HCT116 (cell line): ENCODE measurements around the gene A3GALT2. TPM values are rescaled to one million over a fixed set of nuclear protein-coding genes. Genes with fewer than 3 reads are reported as not detected.

Source experiments
- ATAC-seq: fragments of 200-7000 bp; cut with Tn5 transposase; 2 replicates; pipeline ENCODE4 v1.9.1; 2020; ENCODE audit warnings: mild to moderate bottlenecking, moderate library complexity
- BruUV-seq: library from RNA; stranded (reverse); fragments of 400-500 nt; replicated peaks from 2 replicates; lab custom pipeline; 2021; lab: Mats Ljungman, UMichigan
- CTCF ChIA-PET: fragments of 300-600 bp; sonication (Branson Sonifier 250); formaldehyde crosslinking; loops from one replicate; lab custom pipeline; 2021; ENCODE audit warnings: antibody characterized with exemption; lab: Charles Lee
- POLR2A ChIA-PET: fragments of 300-600, 350-600 bp; sonication (Branson Sonifier 250); formaldehyde crosslinking; loops from one replicate; lab custom pipeline; 2021; ENCODE audit warnings: antibody characterized with exemption; lab: Charles Lee
- RAD21 ChIA-PET, 2 experiments: fragments of 300-600 bp; sonication (Branson Sonifier 250); formaldehyde crosslinking; loops; one replicate each; lab custom pipeline; 2023; ENCODE audit warnings: low total read pairs in 2 of 2; ENCODE audit not compliant: uncharacterized antibody in 2 of 2, unreplicated experiment in 2 of 2, low non-redundant PET in 1 of 2; lab: Charles Lee
- DNase-seq: peaks from one replicate; pipeline ENCODE4 v3.0.0-alpha.2; 2010; ENCODE audit warnings: low read depth, low spot score
- H2AFZ ChIP-seq: fragments of 200-600 bp; shearing (Covaris generic), sonication (generic); 2 replicates; pipeline ENCODE4 v1.6.1; 2017; ENCODE audit warnings: low read depth, mixed run types, mixed read lengths, antibody characterized with exemption, low read length; ENCODE audit not compliant: poor library complexity, severe bottlenecking
- H3K27ac ChIP-seq: 2 replicates; pipeline ENCODE4 v1.5.1; 2012; ENCODE audit warnings: low read depth, low read length
- H3K27me3 ChIP-seq: fragments of 200-600 bp; sonication (generic); 2 replicates; pipeline ENCODE4 v1.6.1; 2016; ENCODE audit warnings: mixed run types, low read length, mixed read lengths; ENCODE audit not compliant: insufficient read depth
- H3K36me3 ChIP-seq, 2 experiments: fragments of 200-500 bp in 1 of 2; fragments of 200-600 bp in 1 of 2; sonication (Bioruptor generic) in 1 of 2; sonication (generic) in 1 of 2; 2 replicates each; pipeline versions ENCODE4 v1.5.1 to v1.6.1; 2014 to 2016; ENCODE audit warnings: low read length in 2 of 2, inconsistent platforms in 1 of 2, mixed read lengths in 1 of 2, mixed run types in 1 of 2; ENCODE audit not compliant: insufficient read depth in 2 of 2, control insufficient read depth in 1 of 2
- H3K4me1 ChIP-seq, 2 experiments: fragments of 200-600 bp in 1 of 2; sonication (generic) in 1 of 2; 2 replicates each; pipeline versions ENCODE4 v1.5.1 to v1.6.1; 2012 to 2017; ENCODE audit warnings: low read length in 2 of 2, inconsistent platforms in 1 of 2, mild to moderate bottlenecking in 1 of 2, mixed read lengths in 1 of 2, mixed run types in 1 of 2, moderate library complexity in 1 of 2; ENCODE audit not compliant: insufficient read depth in 2 of 2, control insufficient read depth in 1 of 2
- H3K4me2 ChIP-seq: fragments of 200-600 bp; sonication (generic); 2 replicates; pipeline ENCODE4 v1.6.1; 2017; ENCODE audit warnings: mixed run types, low read length, mixed read lengths
- H3K4me3 ChIP-seq, 2 experiments: fragments of 200-600 bp in 1 of 2; sonication (generic) in 1 of 2; replicated peaks in 1 of 2; 2 replicates each; pipeline ENCODE4 v1.5.1; 2011 to 2016; ENCODE audit warnings: low read length in 2 of 2, control low read depth in 1 of 2, low read depth in 1 of 2, mild to moderate bottlenecking in 1 of 2, mixed read lengths in 1 of 2, mixed run types in 1 of 2
- H3K79me2 ChIP-seq: fragments of 200-600 bp; sonication (generic); 2 replicates; pipeline ENCODE4 v1.6.1; 2017; ENCODE audit warnings: mild to moderate bottlenecking, mixed run types, low read length, moderate library complexity, mixed read lengths; ENCODE audit not compliant: insufficient read depth
- H3K9ac ChIP-seq: fragments of 200-600 bp; sonication (generic); 2 replicates; pipeline ENCODE4 v1.6.1; 2016; ENCODE audit warnings: low read length, mixed read lengths
- H3K9me2 ChIP-seq: fragments of 200-600 bp; sonication (generic), shearing (Covaris generic); 2 replicates; pipeline ENCODE4 v1.6.1; 2017; ENCODE audit warnings: mixed run types, mild to moderate bottlenecking, moderate library complexity; ENCODE audit not compliant: insufficient read depth
- H3K9me3 ChIP-seq, 2 experiments: fragments of 200-500 bp in 1 of 2; fragments of 200-600 bp in 1 of 2; sonication (Bioruptor generic) in 1 of 2; sonication (generic) in 1 of 2; 2 replicates each; pipeline ENCODE4 v1.6.1; 2014 to 2017; ENCODE audit warnings: low read length in 2 of 2, mixed read lengths in 2 of 2, inconsistent platforms in 1 of 2, low read depth in 1 of 2, mild to moderate bottlenecking in 1 of 2, mixed run types in 1 of 2, moderate library complexity in 1 of 2; ENCODE audit not compliant: control insufficient read depth in 1 of 2, insufficient read depth in 1 of 2
- H4K20me1 ChIP-seq: fragments of 200-600 bp; sonication (generic), shearing (Covaris generic); 2 replicates; pipeline ENCODE4 v1.6.1; 2017; ENCODE audit warnings: mixed run types, mild to moderate bottlenecking, moderate library complexity; ENCODE audit not compliant: insufficient read depth
- ATF3 ChIP-seq: IDR thresholded peaks from 2 replicates; pipeline ENCODE4 v1.6.1; 2012
- CEBPB ChIP-seq: IDR thresholded peaks from 2 replicates; pipeline ENCODE4 v1.6.1; 2012; ENCODE audit warnings: low read depth
- CTCF ChIP-seq, 3 experiments: fragments of 200-600 bp in 1 of 3; sonication (generic) in 1 of 3; IDR thresholded peaks in 2 of 3; conservative IDR thresholded peaks in 1 of 3; 2 replicates each; pipeline ENCODE4 v1.5.1; 2012 to 2017; ENCODE audit warnings: low read depth in 2 of 3, low read length in 2 of 3, antibody characterized with exemption in 1 of 3, borderline replicate concordance in 1 of 3, control low read depth in 1 of 3, mild to moderate bottlenecking in 1 of 3, mixed read lengths in 1 of 3, mixed run types in 1 of 3, moderate library complexity in 1 of 3; ENCODE audit not compliant: insufficient read depth in 1 of 3
- ELF1 ChIP-seq: IDR thresholded peaks from 2 replicates; pipeline ENCODE4 v1.6.1; 2012; ENCODE audit warnings: low read depth, borderline replicate concordance
- EZH2phosphoT487 ChIP-seq: fragments of 200-600 bp; IDR thresholded peaks from 2 replicates; pipeline ENCODE4 v1.6.1; 2018; ENCODE audit warnings: antibody characterized with exemption, borderline replicate concordance
- MAX ChIP-seq: IDR thresholded peaks from 2 replicates; pipeline ENCODE4 v1.6.1; 2012
- POLR2A ChIP-seq: IDR thresholded peaks from 2 replicates; pipeline ENCODE4 v1.7.0; 2011; ENCODE audit warnings: borderline replicate concordance; ENCODE audit not compliant: insufficient read depth, insufficient read length; ENCODE audit errors: extremely low read depth
- RAD21 ChIP-seq: IDR thresholded peaks from 2 replicates; pipeline ENCODE4 v1.6.1; 2012; ENCODE audit warnings: low read depth, mild to moderate bottlenecking
- SP1 ChIP-seq: IDR thresholded peaks from 2 replicates; pipeline ENCODE4 v1.6.1; 2012; ENCODE audit warnings: low read depth
- SRF ChIP-seq: IDR thresholded peaks from 2 replicates; pipeline ENCODE4 v1.6.1; 2012; ENCODE audit warnings: low read depth
- TCF7L2 ChIP-seq: IDR thresholded peaks from 2 replicates; pipeline ENCODE4 v1.7.0; 2011; ENCODE audit warnings: borderline replicate concordance, inconsistent platforms; ENCODE audit not compliant: insufficient read depth, insufficient read length; ENCODE audit errors: extremely low read depth
- YY1 ChIP-seq: IDR thresholded peaks from 2 replicates; pipeline ENCODE4 v1.6.1; 2011; ENCODE audit warnings: low read length, low read depth, moderate library complexity, mild to moderate bottlenecking; ENCODE audit not compliant: insufficient replicate concordance; ENCODE audit errors: extremely low read depth
- ZFX ChIP-seq: fragments of 450-650 bp; IDR thresholded peaks from 2 replicates; pipeline ENCODE4 v1.6.1; 2017
- intact Hi-C: fragments of 100-400 bp; cut with micrococcal nuclease; formaldehyde crosslinking; loops from 2 replicates; pipeline ENCODE4 v1.10.0; 2022
- total RNA-seq: library from RNA; stranded (reverse); gene quantifications from one replicate; pipeline ENCODE4 v1.2.1, GENCODE V29; 2021; ENCODE audit not compliant: unreplicated experiment

A3GALT2 gene
- total RNA-seq, 1 experiment from 2014 or later, result not detected

GRCh38 chr1:33357099-33357498 lies 36.2 kb upstream of the A3GALT2 start:
- Histone ChIP-seq H3K79me2 (no peaks in the 10 kb centered on the region), H3K4me2 (no peak overlapping the region), H4K20me1 (no peaks in the 10 kb centered on the region), H3K4me3 (no peak overlapping the region), H3K9me3 (no peaks in the 10 kb centered on the region), H3K4me1 (peaks cover 0 to 4% of the 10 kb centered on the region in 2 experiments; a peak in 1 of 4 replicates), H3K9ac (no peak overlapping the region), H3K36me3 (peaks cover 42 to 56% of the 10 kb centered on the region in 2 experiments), H3K9me2 (no peaks in the 10 kb centered on the region), H3K27ac (no peak overlapping the region), H3K27me3 (no peaks in the 10 kb centered on the region), H2AFZ (no peak overlapping the region)
- DNase-seq (no peak), ATAC-seq (no peak)
- no peak for TF ChIP-seq SRF
- TF ChIP-seq TCF7L2, result no peak
- no peak for TF ChIP-seq YY1
- no peak for TF ChIP-seq POLR2A
- TF ChIP-seq EZH2phosphoT487, result no peak
- no peak for TF ChIP-seq ELF1
- TF ChIP-seq CTCF (IDR thresholded peaks at IDR 0.05 in 2 of 3, conservative IDR thresholded peaks at IDR 0.05 in 1 of 3; ENCODE audit: borderline replicate concordance in 1 of 3, insufficient read depth in 1 of 3, low read depth in 2 of 3, low read length in 2 of 3), result no peak
- no peak for TF ChIP-seq ATF3
- TF ChIP-seq CEBPB, result no peak
- TF ChIP-seq ZFX, result no peak
- TF ChIP-seq SP1, result no peak
- TF ChIP-seq MAX, result no peak
- TF ChIP-seq RAD21, result no peak
- POLR2A ChIA-PET, result no interaction called here
- RAD21 ChIA-PET, result no interaction called here
- intact Hi-C loops, result loop anchor here (10.0 kb wide), 1 partner anchor 262 kb away; no protein-coding TSS in a partner anchor
- BruUV-seq, result no TSS peak
- CTCF ChIA-PET, result no interaction called here
